ENCODE results near the gene ITSN2. TPM values are rescaled to one million over a fixed set of nuclear protein-coding genes. Genes with fewer than 3 reads are reported as not detected.
"Not testable (repeated sequence)": the region's sequence is repeated elsewhere in the genome, so short reads cannot be mapped to it uniquely, and the experiment has no call there.

ITSN2 gene
- polyA plus RNA-seq, 3 donors, result 25.2 to 27.7 (median 26.3) TPM

DNA sequence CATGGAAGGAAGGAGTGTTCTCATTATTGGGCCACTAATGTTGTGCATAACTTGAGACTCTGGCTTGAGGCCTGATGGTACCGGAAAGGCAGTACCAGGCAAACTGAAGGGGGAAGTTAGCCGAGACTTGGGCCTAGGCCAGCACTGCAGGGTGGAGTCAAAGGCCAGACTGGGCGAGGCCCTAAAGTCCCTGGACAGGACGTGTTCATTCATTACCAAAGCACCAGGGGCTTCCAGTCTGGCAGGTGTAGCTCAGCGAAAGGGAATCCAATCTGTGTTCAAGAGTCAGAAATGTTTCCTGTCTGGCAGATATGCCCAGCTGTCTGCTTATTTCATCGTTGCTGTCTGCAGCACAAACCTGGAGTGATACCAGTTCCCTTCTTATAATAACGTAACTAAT lies 4.7 kb upstream of the ITSN2 start:
- no peak for DNase-seq (ENCODE audit: low read depth in 3 of 3, low spot score in 2 of 3)

DNA sequence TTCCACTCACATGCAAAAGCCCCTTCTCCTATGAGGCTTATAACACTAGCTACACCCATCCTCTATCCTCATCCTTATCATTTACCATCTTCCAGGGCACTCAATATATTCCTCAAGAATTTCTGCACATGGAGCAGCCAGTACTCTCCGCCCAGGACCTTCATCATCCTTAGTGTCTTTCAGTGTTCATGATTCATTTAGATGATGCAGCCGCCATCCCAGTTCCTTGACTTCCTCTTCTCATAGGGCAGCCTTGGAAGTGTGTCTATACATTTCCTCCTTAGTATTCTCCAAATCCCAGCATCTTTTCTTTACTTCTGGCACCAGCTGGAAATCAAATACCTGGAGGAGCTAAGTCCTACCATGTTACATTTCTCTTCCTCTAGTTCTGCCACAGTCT lies 3.0 kb upstream of the ITSN2 start:
- no peak for DNase-seq (ENCODE audit: low read depth in 3 of 3, low spot score in 2 of 3)

DNA sequence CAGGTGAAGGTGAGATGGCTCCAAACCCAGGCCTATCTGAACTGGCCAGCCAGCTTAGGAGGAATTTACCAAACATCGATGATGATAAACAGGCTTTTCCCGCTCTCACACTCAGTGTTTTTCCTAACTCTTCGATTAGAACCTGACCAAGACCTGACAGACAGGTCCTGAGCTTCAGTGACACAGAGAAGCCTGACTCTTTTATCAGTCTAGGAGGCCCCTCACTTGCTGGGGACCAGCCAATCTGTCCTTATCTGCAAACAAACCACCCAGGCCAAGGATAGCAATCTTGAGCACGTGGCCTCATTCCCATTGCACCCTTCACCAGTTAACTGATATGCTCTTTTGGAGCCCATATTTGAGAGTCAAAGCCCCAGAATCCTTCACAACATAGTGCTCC lies 1.9 kb upstream of the ITSN2 start:
- DNase-seq (ENCODE audit: low read depth in 3 of 3, low spot score in 2 of 3), result no peak

DNA sequence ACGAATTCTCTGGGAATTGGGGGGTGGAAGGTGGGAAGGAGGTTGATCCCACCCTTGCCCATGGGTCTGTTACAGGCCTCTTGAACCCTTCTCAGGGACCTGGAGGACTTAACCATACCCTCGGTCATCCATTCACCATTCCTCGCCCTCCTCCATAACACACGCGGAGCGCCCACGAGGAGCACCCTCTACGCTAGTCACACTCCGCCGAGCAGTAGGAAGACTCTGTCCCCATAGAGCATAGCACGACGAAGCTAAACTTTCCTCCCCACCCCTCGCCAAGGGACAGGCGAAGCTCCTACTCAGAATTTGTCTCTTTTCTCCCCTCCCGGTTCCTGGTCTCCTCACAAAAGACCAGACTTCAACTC lies 611 bp upstream of the ITSN2 start:
- no peak for DNase-seq (ENCODE audit: low read depth in 3 of 3, low spot score in 2 of 3)

DNA sequence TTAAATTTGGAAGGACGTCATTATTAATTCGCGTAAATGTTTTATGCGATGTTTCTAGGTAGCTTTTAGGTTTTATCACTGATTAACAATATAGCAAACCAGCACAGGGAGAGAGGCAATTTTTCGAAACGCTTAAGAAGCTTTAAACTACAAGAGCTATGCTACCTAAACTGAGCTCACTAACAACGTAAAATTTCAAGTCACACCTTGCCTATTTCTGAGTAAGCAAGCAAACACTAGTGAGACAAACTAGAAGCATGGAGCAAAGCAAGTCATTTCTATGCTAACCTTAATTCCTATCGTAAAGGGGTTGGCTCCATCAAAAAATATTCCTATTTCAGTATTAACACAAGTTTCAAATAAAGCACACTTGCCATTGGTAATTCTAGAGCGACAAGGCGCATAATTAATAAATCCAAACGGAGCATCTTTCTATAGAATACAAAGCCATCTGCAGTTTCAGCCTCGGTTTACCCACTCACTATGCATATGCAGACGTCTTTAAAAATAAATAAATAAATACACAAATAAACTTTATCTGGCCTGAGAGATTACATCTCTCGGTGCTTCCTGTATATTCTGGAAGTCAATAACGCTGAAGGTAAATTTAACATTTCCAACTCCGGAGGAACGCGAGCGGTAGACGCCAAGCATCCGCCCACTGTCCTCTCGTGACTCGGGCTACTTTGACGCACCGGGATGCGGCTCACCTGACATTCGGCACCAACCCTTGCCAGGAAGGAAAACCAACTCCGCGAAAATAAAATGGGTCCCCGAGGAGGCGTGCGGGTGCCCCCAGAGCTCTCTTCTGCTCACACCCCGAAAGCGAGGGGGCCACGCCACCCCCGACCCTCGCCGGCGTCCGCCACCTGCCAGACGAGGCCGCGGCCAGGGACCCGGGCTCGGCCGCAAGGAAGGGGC lies 947 bp downstream of the ITSN2 start:
- no peak for DNase-seq (ENCODE audit: low read depth in 3 of 3, low spot score in 2 of 3)

DNA sequence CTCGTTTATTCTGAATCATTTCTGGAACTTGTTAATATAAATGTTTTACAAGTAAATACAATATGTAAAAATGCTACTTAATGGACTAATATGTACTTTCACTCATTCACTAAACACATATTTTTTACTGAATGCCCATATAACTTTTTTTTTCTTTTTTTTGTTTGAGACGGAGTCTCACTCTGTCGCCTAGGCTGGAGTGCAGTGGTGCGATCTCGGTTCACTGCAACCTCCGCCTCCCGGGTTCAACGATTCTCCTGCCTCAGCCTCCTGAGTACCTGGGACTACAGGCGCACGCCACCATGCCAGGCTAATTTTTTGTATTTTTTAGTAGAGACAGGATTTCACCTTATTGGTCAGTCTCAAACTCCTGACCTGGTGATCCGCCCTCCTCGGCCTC lies 2.6 kb downstream of the ITSN2 start:
- DNase-seq (ENCODE audit: low read depth in 3 of 3, low spot score in 2 of 3), result not testable (repeated sequence)

DNA sequence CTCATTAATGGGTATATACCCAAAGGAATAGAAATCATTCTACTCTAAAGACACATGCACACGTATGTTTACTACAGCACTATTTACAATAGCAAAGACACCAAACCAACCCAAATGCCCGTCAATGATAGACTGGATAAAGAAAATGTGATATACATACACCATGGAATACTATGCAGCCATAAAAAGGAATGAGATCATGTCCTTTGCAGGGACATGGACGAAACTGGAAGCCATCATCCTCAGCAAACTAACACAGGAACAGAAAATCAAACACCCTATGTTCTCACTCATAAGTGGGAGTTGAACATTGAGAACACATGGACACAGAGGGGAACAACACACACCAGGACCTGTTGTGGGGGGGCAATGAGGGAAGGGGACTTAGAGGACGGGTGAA lies 3.2 kb downstream of the ITSN2 start:
- DNase-seq (ENCODE audit: low read depth in 3 of 3, low spot score in 2 of 3), result not testable (repeated sequence)

DNA sequence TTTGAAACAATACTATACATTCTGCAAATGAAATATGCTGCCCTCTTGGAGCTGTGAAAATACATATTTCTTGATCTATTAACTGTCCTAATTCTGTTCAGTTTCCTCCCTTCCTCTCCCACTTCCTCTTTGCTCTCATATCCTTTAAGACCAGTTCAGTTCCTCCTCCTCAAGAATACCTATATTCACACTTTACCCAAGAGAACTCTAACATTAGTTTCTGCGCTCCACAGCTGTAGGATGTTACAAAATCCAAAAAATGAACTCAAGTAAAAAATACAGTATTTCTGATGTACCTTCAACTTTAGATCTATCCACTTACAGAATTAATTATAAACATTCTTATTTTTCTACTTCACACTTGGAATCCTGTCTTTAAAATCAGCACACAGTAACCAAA lies 5.4 kb downstream of the ITSN2 start:
- DNase-seq (ENCODE audit: low read depth in 3 of 3, low spot score in 2 of 3), result no peak

DNA sequence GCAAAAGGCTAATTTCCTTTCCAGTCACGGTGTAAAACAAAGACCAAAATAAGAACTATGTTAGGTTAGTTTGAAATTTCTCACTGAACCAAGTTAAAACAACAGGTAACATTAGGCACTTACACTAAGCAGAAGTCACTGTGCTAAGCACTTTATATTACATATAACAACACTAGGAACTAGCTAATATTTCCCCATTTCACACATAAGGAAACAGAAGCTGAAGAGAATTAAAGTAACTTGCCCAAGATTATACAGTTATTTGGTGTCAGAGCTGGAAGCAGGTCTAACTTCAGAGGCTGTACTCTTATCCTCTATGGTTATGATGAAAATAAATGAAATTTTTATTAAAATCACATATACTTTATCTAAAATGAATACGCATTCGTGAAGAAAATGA lies 5.9 kb downstream of the ITSN2 start:
- no peak for DNase-seq (ENCODE audit: low read depth in 3 of 3, low spot score in 2 of 3)

DNA sequence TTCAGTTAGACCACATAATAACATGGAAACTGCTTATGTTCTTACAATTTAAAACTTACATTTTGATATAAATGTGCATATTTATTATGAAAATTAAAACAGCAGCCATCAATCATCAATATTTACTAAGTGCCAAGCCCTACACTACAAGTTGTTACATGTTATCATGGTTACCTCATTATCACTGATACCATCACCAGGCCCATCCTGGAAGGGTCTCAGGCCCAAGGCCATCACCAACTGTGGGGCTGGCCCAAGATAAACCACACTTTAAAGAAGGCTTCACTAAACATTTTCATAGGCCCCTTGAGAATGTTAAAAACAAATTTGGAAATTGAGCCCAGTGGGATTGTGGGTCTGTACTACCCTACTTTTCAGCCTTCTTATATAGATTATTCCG lies 6.4 kb downstream of the ITSN2 start:
- no peak for DNase-seq (ENCODE audit: low read depth in 3 of 3, low spot score in 2 of 3)

DNA sequence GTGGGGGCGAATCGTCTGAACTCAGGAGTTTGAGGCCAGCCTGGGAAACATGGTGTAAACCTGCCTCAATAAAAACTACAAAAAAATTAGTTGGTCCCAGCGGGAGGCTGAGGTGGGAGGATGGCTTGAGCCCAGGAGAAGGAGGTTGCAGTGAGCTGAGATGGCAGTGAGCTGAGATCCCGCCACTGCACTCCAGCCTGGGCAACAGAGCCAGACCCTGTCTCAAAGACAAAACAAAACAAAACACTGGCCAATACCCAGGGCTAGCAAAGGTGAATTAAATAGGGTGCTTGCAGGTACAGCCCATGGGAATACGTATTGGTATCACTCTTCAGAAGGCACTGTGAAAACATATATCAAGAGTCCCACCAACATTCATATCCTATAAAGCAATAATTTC lies 7.0 kb downstream of the ITSN2 start:
- no peak for DNase-seq (ENCODE audit: low read depth in 3 of 3, low spot score in 2 of 3)

DNA sequence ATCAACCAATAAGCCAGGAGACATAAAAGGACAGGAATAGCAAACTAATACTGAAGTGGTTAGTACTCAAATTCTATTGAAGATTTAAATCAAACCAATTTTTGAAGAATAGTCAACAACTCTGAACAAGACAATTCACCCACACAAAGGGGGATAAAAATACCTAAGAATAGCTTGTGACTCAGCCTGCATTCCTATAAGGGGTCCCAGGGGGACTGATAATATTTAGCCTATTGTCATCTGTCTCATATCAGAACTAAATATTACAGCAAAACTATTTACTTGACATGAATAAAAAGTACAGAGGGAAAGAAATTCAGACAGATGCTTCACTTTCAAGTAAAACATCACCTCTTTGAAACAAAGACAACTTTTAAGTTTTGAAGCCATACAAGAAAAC lies 7.7 kb downstream of the ITSN2 start:
- DNase-seq (ENCODE audit: low read depth in 3 of 3, low spot score in 2 of 3), result no peak

DNA sequence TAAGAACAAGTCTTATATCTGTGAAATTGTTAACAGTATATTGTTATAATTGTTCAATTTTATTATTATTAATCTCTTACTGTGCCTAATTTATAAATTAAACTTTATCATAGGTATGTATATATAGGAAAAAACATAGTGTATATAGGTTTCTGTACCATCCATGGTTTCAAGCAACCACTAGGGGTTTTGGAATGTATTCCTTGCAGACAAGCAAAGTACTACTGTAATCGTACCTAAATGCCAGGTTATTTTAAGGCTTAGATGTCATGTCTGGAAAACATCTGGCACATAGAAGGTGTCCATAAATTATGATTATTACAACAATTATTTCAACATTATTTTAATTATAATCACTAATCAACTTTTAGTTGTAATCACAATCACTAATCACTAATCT lies 8.4 kb downstream of the ITSN2 start:
- DNase-seq (ENCODE audit: low read depth in 3 of 3, low spot score in 2 of 3), result no peak

DNA sequence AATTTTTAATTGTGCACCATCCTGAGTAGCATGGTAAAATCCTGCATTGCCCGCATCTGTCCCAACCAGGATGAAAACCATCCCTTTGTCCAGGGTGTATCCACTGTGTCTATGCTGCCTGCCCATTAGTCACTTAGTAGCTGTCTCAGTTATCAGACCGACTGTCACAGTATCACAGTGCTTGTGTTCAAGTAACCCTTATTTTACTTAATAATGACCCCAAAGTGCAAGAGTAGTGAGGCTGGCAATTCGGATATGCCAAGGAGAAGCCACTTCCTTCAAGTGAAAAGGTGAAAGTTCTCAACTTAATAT lies 8.8 kb downstream of the ITSN2 start:
- DNase-seq (ENCODE audit: low read depth in 3 of 3, low spot score in 2 of 3), result no peak

DNA sequence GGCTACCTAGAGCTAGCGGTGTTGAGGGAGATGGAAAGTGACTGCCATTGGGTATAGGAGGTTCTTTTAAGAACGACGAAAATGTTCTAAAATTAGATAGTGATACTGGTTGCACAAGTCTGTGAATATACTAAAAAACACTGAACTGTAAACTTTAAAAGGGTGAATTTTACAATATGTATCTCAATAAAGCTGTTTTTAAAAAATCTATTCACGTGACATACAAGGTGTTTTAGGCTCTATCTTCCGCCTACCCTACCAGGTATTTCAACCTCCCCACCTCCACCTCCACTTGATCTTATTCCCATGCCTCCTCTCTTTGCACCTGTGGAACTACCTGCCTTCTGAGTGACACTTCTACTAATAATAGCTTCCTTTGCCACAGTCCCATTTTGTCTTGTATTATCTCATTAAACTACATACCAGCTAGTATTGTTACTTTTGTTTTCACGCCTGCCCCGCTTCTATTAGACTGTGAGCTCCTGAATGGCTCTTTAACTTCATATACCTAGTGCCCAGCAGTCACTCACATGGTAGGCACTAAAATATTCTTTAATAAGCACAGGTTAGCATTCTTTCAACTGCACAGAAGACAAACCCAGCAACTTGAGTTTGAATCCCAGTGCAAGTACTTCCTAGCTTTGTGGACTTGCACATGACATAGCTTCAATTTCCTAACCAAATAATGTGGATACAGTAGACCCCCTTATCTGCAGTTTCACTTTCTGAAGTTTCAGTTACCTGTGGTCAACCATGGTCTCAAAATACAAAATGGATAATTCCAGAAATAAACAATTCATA lies 9.3 kb downstream of the ITSN2 start:
- no peak for DNase-seq (ENCODE audit: low read depth in 3 of 3, low spot score in 2 of 3)

DNA sequence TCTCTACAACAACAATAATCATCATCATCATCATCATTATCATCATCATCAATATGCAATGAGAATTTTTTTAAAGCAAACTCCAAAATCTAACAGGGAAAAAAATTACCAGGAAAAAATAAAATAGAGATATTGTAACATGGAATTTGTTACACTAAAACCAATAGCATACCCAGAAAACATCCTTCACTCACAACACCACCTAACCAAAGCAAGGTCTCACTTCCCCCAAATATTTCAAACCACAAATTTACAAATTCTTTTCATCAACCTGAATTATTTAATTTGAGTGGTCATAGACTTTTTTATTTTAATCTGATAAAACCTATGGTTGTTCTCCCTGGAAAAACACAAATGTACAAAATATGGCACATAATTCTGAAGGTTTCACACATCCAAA lies 11.2 kb downstream of the ITSN2 start:
- no peak for DNase-seq (ENCODE audit: low read depth in 3 of 3, low spot score in 2 of 3)

DNA sequence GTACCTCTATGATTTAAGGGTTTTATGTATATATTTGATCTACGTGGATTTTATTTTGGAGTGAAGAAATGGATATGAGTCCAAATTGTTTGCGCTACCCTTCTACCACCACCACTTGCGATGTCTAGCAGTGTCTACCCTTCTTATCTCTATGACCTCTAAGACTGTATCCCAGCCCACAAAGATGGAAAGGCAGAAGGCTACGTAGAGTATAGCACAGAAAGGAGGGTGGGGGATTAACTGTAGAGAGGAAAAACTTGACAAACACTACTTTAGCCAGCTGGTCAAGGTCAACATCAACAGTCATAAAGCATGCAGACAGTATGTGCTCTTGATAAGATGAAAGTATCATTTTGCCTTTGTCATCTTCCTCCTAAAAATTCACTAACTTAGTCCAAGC lies 14.4 kb downstream of the ITSN2 start:
- DNase-seq (ENCODE audit: low read depth in 3 of 3, low spot score in 2 of 3), result no peak

DNA sequence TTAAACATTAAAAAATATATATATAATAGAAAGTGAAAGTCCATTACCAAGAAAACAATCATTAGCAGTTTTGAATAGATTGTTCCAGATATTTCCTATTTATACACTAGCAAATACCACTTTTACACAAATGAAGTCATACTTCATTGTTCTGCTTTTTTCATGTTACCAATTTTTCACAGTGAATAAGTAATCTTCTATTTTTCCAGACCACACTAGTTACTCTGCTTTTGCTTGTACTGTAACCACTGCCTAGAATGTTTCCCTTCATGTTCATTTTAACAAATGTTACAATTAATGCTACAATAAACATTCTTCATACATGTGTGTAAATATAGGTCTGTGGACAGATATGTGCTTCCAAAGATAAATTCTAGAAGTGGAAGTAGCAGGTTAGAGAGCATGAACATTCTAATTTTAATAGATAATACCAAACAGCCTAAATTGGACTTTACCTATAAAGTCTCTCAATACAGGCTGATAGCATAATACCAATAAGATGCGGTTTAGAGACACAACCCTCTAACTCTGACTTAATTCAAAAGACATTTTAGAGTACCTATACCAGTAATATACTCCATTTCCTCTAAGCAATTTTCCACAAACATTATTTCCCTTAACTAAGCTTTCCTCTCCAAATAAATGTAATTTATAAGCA lies 17.0 kb downstream of the ITSN2 start:
- DNase-seq (ENCODE audit: low read depth in 3 of 3, low spot score in 2 of 3), result no peak

DNA sequence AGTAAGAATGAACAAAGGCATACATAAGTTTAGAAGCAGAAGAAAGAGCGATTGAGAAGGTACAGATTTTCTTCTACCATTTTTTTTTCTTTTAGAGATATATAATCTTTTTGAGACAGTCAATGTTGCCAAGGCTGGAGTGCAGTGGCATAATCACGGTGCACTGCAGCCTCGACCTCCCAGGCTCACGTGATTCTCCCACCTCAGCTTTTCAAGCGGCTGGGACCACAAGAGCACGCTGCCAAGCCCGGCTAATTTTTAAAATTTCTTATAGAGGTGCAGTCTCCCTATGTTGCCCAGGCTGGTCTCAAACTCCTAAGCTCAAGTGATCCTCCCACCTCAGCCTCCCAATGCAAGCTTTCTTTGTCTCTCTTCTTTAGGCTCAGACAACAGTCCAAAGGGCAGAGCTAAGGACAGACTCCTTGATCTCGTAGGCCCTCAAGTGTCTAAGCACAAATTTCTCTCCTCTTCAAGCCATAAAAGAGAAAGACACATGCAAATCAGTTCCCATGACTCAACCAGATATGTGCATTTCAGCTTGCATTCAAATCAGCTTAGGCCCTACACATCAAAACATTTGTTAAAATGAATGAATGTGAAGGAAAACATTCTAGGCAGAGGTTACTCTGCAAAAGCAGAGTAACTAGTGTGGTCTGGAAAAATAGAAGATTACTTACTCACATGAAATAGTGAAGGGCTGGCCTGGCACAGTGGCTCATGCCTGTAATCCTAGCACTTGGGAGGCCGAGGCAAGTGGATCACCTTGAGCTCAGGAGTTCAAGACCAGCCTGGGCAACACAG lies 18.0 kb downstream of the ITSN2 start:
- no peak for DNase-seq (ENCODE audit: low read depth in 3 of 3, low spot score in 2 of 3)

DNA sequence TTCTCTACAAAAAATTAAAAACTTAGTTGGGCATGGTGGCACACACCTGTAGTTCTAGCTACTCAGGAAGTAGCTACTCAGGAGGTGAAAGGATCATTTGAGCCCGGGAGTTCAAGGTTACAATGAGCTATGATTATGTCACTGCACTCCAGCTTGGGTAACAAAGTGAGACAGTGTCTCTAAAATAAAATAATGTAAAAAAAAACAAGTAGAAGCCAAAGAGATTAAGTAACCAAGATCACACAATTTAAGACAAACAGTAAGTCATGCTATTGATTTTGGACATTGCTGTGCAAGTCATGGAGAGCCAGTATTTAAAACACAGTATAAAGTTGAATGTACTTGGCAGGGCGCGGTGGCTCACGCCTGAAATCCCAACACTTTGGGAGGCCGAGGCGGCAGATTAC lies 20.5 kb downstream of the ITSN2 start:
- DNase-seq (ENCODE audit: low read depth in 3 of 3, low spot score in 2 of 3), result no peak

DNA sequence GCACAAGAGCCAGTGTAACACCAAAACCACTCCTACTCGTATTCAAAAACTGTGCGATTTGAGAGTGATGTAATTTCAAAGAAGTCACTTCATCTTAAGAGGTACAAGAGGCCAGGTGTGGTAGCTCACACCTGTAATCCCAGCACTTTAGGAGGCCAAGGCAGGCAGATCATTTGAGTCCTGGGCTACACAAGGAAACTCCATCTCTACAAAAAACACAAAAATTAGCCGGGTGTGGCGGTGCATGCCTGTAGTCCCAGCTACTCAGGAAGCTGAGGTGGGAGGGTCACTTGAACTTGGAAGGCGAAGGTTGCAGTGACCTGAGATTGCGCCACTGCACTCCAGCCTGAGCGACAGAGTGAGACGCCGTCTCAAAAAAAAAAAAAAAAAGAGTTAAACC lies 21.2 kb downstream of the ITSN2 start:
- DNase-seq (ENCODE audit: low read depth in 3 of 3, low spot score in 2 of 3), result not testable (repeated sequence)

Data from right renal cortex interstitium (tissue), 3 donors.